H1 (cell line): Measurements from ENCODE around the gene VAMP2. TPM values are rescaled to one million over a fixed set of nuclear protein-coding genes. Genes with fewer than 3 reads are reported as not detected.
A peak's percentile ranks its signal among the peaks of the same experiment; 100 is the strongest.

Experiments used
- CTCF ChIA-PET: fragments of 300-600 bp; sonication (Branson Sonifier 250); formaldehyde crosslinking; loops from one replicate; lab custom pipeline; 2021; ENCODE audit not compliant: partially characterized antibody; lab: Charles Lee
- POLR2A ChIA-PET: fragments of 300-600 bp; sonication (Branson Sonifier 250); formaldehyde crosslinking; loops from one replicate; lab custom pipeline; 2021; ENCODE audit warnings: inconsistent platforms; ENCODE audit not compliant: partially characterized antibody; lab: Charles Lee
- DNase-seq, 2 experiments: peaks; one replicate each; pipeline versions ENCODE4 v3.0.0 to v3.0.0-alpha.2; 2010 to 2022; ENCODE audit warnings: low spot score in 2 of 2, low read depth in 1 of 2, mixed read lengths in 1 of 2
- FAIRE-seq: peaks from 2 replicates; lab custom pipeline; 2011; peaks lifted over from hg19 to GRCh38; lab: Jason Lieb, UNC
- H2AFZ ChIP-seq: 2 replicates; pipeline ENCODE4 v1.8.1; 2012; ENCODE audit warnings: low read length, inconsistent platforms
- H2AK5ac ChIP-seq: 2 replicates; pipeline ENCODE4 v1.6.1; 2013; ENCODE audit warnings: low read depth, low read length
- H2BK120ac ChIP-seq: replicated peaks from 2 replicates; pipeline ENCODE3; 2013; ENCODE audit warnings: low read depth, low read length, inconsistent platforms
- H2BK12ac ChIP-seq: 2 replicates; pipeline ENCODE4 v1.6.1; 2013; ENCODE audit warnings: low read depth, low read length
- H2BK15ac ChIP-seq: 2 replicates; pipeline ENCODE4 v1.6.1; 2013; ENCODE audit warnings: low read length
- H2BK20ac ChIP-seq: 2 replicates; pipeline ENCODE4 v1.6.1; 2013; ENCODE audit warnings: low read length
- H2BK5ac ChIP-seq: 2 replicates; pipeline ENCODE4 v1.6.1; 2013; ENCODE audit warnings: low read depth, low read length
- H3K14ac ChIP-seq: 2 replicates; pipeline ENCODE4 v1.6.1; 2013; ENCODE audit warnings: inconsistent platforms; ENCODE audit not compliant: insufficient read length
- H3K18ac ChIP-seq: 2 replicates; pipeline ENCODE4 v1.6.1; 2013; ENCODE audit warnings: low read length; ENCODE audit errors: extremely low read depth
- H3K23ac ChIP-seq: 2 replicates; pipeline ENCODE4 v1.6.1; 2013; ENCODE audit warnings: inconsistent platforms; ENCODE audit not compliant: insufficient read length
- H3K23me2 ChIP-seq: 2 replicates; pipeline ENCODE4 v1.6.1; 2013; ENCODE audit warnings: low read depth, low read length
- H3K27ac ChIP-seq: 2 replicates; pipeline ENCODE4 v1.6.1; 2011; ENCODE audit warnings: low read depth, low read length, inconsistent platforms
- H3K27me3 ChIP-seq, 4 experiments: replicated peaks in 1 of 4; 1 replicate in 1 of 4; 2 replicates in 3 of 4; pipeline versions ENCODE4 v1.6.1 to v1.8.1; 2011 to 2013; ENCODE audit warnings: low read length in 3 of 4, mild to moderate bottlenecking in 3 of 4, inconsistent platforms in 2 of 4, mixed read lengths in 2 of 4, moderate library complexity in 1 of 4; ENCODE audit not compliant: control insufficient read depth in 3 of 4, insufficient read depth in 3 of 4; ENCODE audit errors: extremely low read depth in 1 of 4
- H3K36me3 ChIP-seq, 4 experiments: 2 replicates each; pipeline versions ENCODE4 v1.6.1 to v1.8.1; 2011 to 2013; ENCODE audit warnings: mild to moderate bottlenecking in 4 of 4, low read length in 3 of 4, moderate library complexity in 2 of 4, control low read depth in 1 of 4, inconsistent platforms in 1 of 4; ENCODE audit not compliant: insufficient read depth in 4 of 4, control insufficient read depth in 2 of 4
- H3K4ac ChIP-seq: replicated peaks from 2 replicates; pipeline ENCODE3; 2013; ENCODE audit warnings: low read length, low read depth, mixed read lengths, inconsistent platforms; ENCODE audit not compliant: insufficient read length
- H3K4me1 ChIP-seq, 4 experiments: replicated peaks in 1 of 4; 1 replicate in 1 of 4; 2 replicates in 3 of 4; pipeline versions ENCODE4 v1.6.1 to v1.8.1; 2011 to 2013; ENCODE audit warnings: low read length in 3 of 4, inconsistent platforms in 2 of 4, mixed read lengths in 1 of 4; ENCODE audit not compliant: insufficient read depth in 4 of 4, control insufficient read depth in 3 of 4
- H3K4me2 ChIP-seq, 2 experiments: 2 replicates each; pipeline versions ENCODE4 v1.6.1 to v1.8.1; 2011 to 2013; ENCODE audit warnings: low read depth in 2 of 2, low read length in 2 of 2, control low read depth in 1 of 2, inconsistent platforms in 1 of 2, mild to moderate bottlenecking in 1 of 2; ENCODE audit not compliant: insufficient read depth in 1 of 2
- H3K4me3 ChIP-seq, 4 experiments: fragments of 200-600, 300-600 bp in 1 of 4; sonication (generic), shearing (Covaris generic), sonication (Bioruptor Twin) in 1 of 4; 2 replicates each; pipeline versions ENCODE4 v1.5.1 to v1.8.1; 2011 to 2016; ENCODE audit warnings: low read length in 4 of 4, low read depth in 3 of 4, control low read depth in 2 of 4, inconsistent platforms in 2 of 4, mild to moderate bottlenecking in 2 of 4, mixed read lengths in 1 of 4, moderate library complexity in 1 of 4; ENCODE audit not compliant: insufficient read depth in 2 of 4; ENCODE audit errors: extremely low read depth in 1 of 4
- H3K56ac ChIP-seq: replicated peaks from 2 replicates; pipeline ENCODE3; 2013; ENCODE audit warnings: low read depth, mild to moderate bottlenecking, mixed read lengths, low read length, inconsistent platforms; ENCODE audit not compliant: insufficient read length
- H3K79me1 ChIP-seq: 2 replicates; pipeline ENCODE4 v1.6.1; 2013; ENCODE audit warnings: low read depth, low read length, control low read depth
- H3K79me2 ChIP-seq, 2 experiments: 2 replicates each; pipeline versions ENCODE4 v1.6.1 to v1.8.1; 2012 to 2013; ENCODE audit warnings: low read length in 2 of 2, mild to moderate bottlenecking in 2 of 2, inconsistent platforms in 1 of 2; ENCODE audit not compliant: insufficient read depth in 2 of 2, control insufficient read depth in 1 of 2
- H3K9ac ChIP-seq, 4 experiments: replicated peaks in 1 of 4; 1 replicate in 1 of 4; 2 replicates in 3 of 4; pipeline versions ENCODE4 v1.6.1 to v1.8.1; 2011 to 2013; ENCODE audit warnings: low read depth in 3 of 4, low read length in 3 of 4, control low read depth in 2 of 4, mild to moderate bottlenecking in 2 of 4, moderate library complexity in 2 of 4, inconsistent platforms in 1 of 4; ENCODE audit errors: extremely low read depth in 1 of 4
- H3K9me3 ChIP-seq, 2 experiments: 2 replicates each; pipeline versions ENCODE4 v1.6.1 to v1.8.1; 2012 to 2013; ENCODE audit warnings: mild to moderate bottlenecking in 2 of 2, moderate library complexity in 2 of 2, control low read depth in 1 of 2, inconsistent platforms in 1 of 2, low read depth in 1 of 2, low read length in 1 of 2, mixed read lengths in 1 of 2; ENCODE audit not compliant: insufficient read depth in 2 of 2
- H4K20me1 ChIP-seq, 2 experiments: replicated peaks in 1 of 2; 2 replicates each; pipeline versions ENCODE3 to v1.8.1; 2011 to 2013; ENCODE audit warnings: inconsistent platforms in 2 of 2, low read length in 2 of 2, mild to moderate bottlenecking in 1 of 2; ENCODE audit not compliant: insufficient read depth in 2 of 2, control insufficient read depth in 1 of 2
- H4K5ac ChIP-seq: 2 replicates; pipeline ENCODE4 v1.6.1; 2013; ENCODE audit warnings: low read length, low read depth, mixed read lengths, inconsistent platforms; ENCODE audit not compliant: insufficient read length
- H4K8ac ChIP-seq: 2 replicates; pipeline ENCODE4 v1.8.0; 2013; ENCODE audit warnings: mild to moderate bottlenecking, moderate library complexity, low read length, inconsistent platforms; ENCODE audit not compliant: insufficient read depth; ENCODE audit errors: extremely low read depth
- H4K91ac ChIP-seq: replicated peaks from 2 replicates; pipeline ENCODE3; 2013; ENCODE audit warnings: low read length, mixed read lengths, inconsistent platforms; ENCODE audit not compliant: insufficient read length
- CHD2 ChIP-seq: IDR thresholded peaks from 2 replicates; pipeline ENCODE4 v1.6.1; 2012; ENCODE audit warnings: low read length, improper control_type of control experiment
- POLR2A ChIP-seq, 2 experiments: IDR thresholded peaks; 1 replicate in 1 of 2; 2 replicates in 1 of 2; pipeline ENCODE4 v1.6.1; 2011; ENCODE audit warnings: low read depth in 2 of 2, low read length in 2 of 2, mild to moderate bottlenecking in 2 of 2; ENCODE audit errors: control extremely low read depth in 1 of 2
- SAP30 ChIP-seq: fragments of 300-600 bp; sonication (generic); IDR thresholded peaks from 2 replicates; pipeline ENCODE4 v1.7.1; 2012; ENCODE audit warnings: low read length, moderate library complexity, mild to moderate bottlenecking, inconsistent platforms; ENCODE audit not compliant: insufficient read depth, insufficient replicate concordance
- WGBS, 2 experiments: shearing (Covaris generic) in 1 of 2; methylation state at CpG; one replicate each; pipeline versions ENCODE4 v1.1.6 to v1.1.7; 2013 to 2015; ENCODE audit warnings: low lambda C conversion rate in 2 of 2, mixed read lengths in 2 of 2, inconsistent platforms in 1 of 2, low coverage in 1 of 2, missing lambda C conversion rate in 1 of 2; ENCODE audit not compliant: insufficient replicate concordance in 2 of 2, insufficient coverage in 1 of 2, insufficient read length in 1 of 2; ENCODE audit errors: extremely low coverage in 1 of 2, missing lambda C conversion rate in 1 of 2; 5-methylcytosine and 5-hydroxymethylcytosine counted together
- polyA plus RNA-seq, 7 experiments: library from polyadenylated mRNA; depleted of rRNA in 3 of 7; stranded (reverse) in 5 of 7; unstranded in 2 of 7; fragments of >200 nt in 5 of 7; fragments of 200-250 nt in 2 of 7; gene quantifications; 1 replicate in 5 of 7; 2 replicates in 1 of 7; 4 replicates in 1 of 7; pipeline versions ENCODE4 v1.2.1 to v1.2.3, GENCODE V29; 2011 to 2013; ENCODE audit warnings: missing spikeins in 2 of 7, mixed read lengths in 2 of 7
- total RNA-seq: library from RNA; stranded (reverse); fragmentation: NEBNext Ultra II Directional; extraction: Animal tissue kit (Norgen Biotek cat#: 25700); gene quantifications from 2 replicates; pipeline ENCODE4 v1.2.1, GENCODE V29; 2021

The VAMP2 gene
- total and polyA plus RNA-seq, 2 of the 8 experiments (the other 6 are each of a cell fraction or from before 2014, with no cell fraction given) = 19.3 to 20.5 TPM

- Histone ChIP-seq H3K27me3 (no peaks in the 10 kb centered on the region), H3K14ac (no peak overlapping the region), H3K36me3 (0 out of 8 replicates have a peak, but pooled peaks cover 0 to 3% (median 1%) of the 10 kb centered on the region in 4 experiments), H3K23ac (no peak overlapping the region), H3K9ac (peak overlapping the region; percentile 14 to 98 (median 88); a peak in 6 of 7 replicates), H4K8ac (peak overlapping the region; percentile 96; the same call in 1 of the 2 replicates), H3K4ac (no peak overlapping the region), H3K79me2 (peaks cover 0 to under 1% of the 10 kb centered on the region in 2 experiments; a peak in 1 of 4 replicates), H2BK5ac (peak overlapping the region; percentile 94; the same call in 1 of the 2 replicates), H2BK120ac (no peak overlapping the region), H3K56ac (no peak overlapping the region), H4K20me1 (peaks cover 0 to 7% of the 10 kb centered on the region in 2 experiments), H3K79me1 (peaks cover 6% of the 10 kb centered on the region; the same call in 1 of the 2 replicates), H4K91ac (no peak overlapping the region), H3K4me3 (peak overlapping the region; percentile 76 to 93 (median 85)), H3K4me1 (peaks cover 12 to 33% (median 19%) of the 10 kb centered on the region in 4 experiments), H3K18ac (no peak overlapping the region), H3K27ac (peak overlapping the region; percentile 89; the same call in 1 of the 2 replicates), H2AFZ (no peak overlapping the region), H2BK20ac (no peak overlapping the region), H2AK5ac (peak overlapping the region; percentile 93; the same call in 1 of the 2 replicates), H3K4me2 (peak overlapping the region; percentile 96 to 100), H2BK12ac (peak overlapping the region; percentile 91; the same call in 1 of the 2 replicates), H3K23me2 (peaks cover 21% of the 10 kb centered on the region), H3K9me3 (no peaks in the 10 kb centered on the region), H2BK15ac (no peak overlapping the region), H4K5ac (no peak overlapping the region)
- ChIA-PET CTCF (interaction anchor here (1.2 to 10.3 kb wide), 4 partner anchors 12 to 76 kb away, joined by 3 to 133 read pairs (median 29); partner anchors contain the start of gene ALOXE3), POLR2A (interaction anchor here (1.0 to 15.7 kb wide), 12 partner anchors 8 to 468 kb away, joined by 3 to 289 read pairs (median 8); partner anchors contain the start of genes ALOXE3, AURKB, CTC1 and HES7)
- FAIRE-seq (no peak), DNase-seq (no peak)
- TF ChIP-seq SAP30 (no peak), CHD2 (no peak), POLR2A (IDR thresholded peaks at IDR 0.05; ENCODE audit: control extremely low read depth in 1 of 2, low read depth in 2 of 2, low read length in 2 of 2) (peak in 1 of 2 experiments; percentile 28; a peak in 1 of 3 replicates)
- WGBS, 2 experiments = 48% methylated on average over 14 of the region's 14 CpGs; no CpG with 5 or more reads in 1 of the 2 experiments
Measured at GRCh38 chr17:8155231-8155995, 7.3 kb downstream of the VAMP2 start.
